HG03097 (cell line): ENCODE results near the gene ICA1.

ENCODE experiments used
- ATAC-seq: cut with Tn5 transposase; IDR thresholded peaks from one replicate; pipeline ENCODE4 v1.9.1; 2021; ENCODE audit not compliant: unreplicated experiment, low FRiP score

ICA1 gene

DNA sequence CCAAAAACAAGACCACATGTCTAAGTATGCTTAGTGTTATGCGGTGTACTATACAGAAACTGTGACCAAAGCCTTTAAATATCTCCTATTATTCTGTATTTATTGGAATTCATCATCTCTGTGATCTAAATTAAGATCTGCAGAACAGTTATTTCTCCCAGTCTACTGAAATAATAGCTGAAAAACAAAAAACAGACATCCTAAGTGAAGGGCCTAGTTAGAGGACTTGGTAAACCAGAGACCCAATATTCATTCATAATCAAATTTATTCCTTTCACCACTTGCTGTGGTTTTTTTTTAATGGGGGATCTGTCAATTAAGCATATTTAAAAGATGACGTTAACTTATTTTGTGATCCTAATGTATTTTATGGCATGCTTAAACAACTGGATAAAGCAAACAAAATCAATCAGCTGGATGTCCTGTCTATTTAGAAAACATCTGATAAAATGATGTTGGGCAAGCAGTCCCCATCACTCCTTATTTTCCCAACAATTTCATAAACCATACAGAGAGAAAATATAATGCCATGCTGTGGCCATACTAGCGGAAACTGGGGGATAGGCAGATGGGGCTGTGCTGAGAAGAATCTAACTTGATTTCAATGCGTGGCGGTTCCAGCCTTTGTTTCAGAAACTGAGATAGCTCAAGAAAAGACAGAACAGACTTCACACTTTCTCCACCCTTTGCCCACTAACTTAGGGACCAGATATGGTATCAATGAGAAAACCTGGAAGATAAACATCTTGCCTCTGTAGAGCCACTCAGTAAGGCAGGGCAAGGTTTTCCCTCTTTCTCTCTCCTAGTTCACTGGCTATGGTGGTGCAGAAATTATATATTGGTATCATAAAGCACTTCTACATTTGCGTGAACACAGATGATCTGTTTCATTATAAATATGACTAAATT, 32.9 kb downstream of the ICA1 start:
- no peak for ATAC-seq

DNA sequence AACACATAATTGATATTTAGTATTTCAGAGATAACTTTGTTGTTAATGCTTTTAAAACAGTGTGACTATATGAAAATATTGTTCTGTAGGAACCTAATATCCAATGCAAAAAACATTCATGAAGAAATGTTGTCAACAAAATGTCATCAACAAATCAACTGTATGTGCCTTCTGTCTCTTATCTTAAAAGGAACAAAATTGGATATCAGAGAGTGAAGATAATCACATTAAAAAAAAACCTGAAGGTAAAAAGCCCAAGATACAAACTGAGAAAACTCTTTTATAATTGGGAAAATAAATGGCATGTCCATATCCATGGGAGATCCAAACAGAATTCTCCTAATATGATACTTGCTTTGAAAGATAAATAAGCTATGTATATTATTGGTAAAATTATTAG, 33.9 kb downstream of the ICA1 start:
- ATAC-seq = no peak

DNA sequence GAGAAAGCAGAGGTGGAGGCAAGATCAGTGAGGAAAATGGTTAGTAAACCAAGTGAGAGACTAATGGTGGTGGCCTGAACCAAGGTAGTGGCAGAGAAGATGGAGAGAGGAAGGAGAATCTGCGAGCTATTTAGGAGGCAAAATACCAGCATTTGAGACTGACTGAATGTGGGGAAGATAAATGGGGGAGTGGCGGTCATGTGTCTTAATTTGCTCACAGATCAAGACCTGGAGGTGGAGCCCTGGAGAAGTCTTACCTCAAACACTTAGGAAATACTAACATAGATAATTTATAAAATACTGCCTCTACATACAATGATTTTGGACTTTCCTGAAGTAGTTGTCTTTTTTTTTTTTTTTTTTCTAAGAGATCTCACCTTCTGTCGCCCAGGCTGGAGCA, 34.7 kb downstream of the ICA1 start:
- no peak for ATAC-seq

DNA sequence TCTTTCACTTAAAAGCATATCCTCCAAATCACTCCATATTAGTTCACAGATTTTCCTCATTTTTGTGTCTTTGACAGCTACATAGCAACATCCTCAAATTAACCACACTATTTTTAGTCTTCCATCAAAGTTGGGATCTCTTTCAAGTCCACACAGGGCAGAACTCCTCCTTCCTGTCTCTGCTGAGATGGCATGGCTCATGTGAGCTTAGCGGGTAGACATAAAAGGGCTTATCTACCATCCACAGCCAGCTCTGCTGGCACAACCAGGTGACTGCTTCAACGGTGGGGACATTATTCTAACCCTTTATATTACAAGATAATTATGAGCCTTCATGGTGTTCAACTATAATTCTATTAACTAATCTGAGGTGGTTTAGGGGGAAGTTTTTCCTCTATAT, 35.5 kb downstream of the ICA1 start:
- no peak for ATAC-seq

DNA sequence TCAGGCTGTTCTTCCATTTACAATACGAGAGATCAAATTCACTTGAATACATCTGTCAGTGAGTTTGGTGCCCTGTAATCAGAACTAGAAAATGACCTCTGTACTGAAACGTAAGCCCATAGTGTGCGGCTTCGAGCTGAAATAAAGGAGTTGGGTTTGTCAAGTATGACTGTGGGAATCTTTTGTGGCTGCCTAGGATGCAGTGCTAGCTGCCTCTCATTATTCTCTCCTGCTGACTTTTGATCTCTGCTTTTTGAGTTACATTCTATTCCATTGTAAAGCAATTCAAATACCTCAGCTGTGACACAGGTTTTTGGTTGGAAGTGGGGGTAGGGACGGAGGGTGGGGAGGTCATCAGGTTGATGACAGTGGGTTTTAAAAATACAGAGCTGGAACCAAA, 40.4 kb downstream of the ICA1 start:
- ATAC-seq = no peak

DNA sequence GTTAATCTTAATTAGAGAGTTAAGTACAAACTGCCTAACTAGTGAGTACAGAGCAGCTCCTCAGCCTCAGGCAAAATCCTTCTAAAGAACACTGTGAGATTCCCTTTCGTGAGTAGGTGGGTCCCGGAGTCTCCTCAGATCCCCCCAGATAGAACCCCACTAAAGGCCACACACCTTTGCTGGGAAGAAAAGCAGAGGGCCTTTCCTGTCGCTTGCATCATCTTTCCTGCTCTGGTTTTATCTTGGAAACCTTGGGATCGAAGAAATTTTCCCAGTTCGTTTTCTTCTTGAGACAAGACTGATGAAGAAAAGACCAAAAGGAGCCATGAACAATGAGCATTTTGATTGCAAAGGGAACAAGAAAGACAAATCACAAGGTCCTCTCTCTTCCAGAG, 40.9 kb downstream of the ICA1 start:
- ATAC-seq = no peak

DNA sequence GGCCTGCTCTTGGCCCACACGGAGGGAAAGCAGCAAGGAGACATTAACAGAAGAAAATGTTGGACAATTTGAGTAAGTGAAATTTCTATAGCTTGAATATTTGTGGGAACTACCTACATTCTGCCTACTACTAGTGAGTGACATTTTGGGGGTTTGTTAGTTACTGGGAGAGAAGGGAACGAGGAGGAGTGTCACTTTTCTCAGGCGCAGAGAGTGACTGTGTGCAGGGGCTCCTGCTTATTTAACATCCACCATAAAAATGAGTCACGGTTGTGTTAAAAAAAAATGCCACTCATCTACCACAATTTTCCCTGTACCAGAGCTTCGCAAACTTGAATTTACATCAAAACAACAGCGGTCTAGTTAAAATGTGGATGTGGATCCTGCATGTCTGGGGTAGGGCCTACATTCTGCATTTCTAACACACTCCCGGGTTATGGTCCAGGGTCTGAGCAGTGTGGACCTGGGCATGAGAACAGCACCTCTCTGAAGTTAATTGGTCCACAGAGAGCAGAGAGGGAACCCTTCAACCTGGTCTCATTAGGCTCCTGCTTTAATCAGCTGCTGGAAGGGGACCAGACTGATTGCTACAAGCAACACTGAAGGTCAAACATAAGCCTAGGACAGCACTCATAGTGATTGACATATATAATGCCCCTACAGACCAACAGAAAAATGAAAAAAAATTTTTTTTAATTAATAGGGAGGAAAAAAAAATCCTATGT, 41.4 kb downstream of the ICA1 start:
- no peak for ATAC-seq

DNA sequence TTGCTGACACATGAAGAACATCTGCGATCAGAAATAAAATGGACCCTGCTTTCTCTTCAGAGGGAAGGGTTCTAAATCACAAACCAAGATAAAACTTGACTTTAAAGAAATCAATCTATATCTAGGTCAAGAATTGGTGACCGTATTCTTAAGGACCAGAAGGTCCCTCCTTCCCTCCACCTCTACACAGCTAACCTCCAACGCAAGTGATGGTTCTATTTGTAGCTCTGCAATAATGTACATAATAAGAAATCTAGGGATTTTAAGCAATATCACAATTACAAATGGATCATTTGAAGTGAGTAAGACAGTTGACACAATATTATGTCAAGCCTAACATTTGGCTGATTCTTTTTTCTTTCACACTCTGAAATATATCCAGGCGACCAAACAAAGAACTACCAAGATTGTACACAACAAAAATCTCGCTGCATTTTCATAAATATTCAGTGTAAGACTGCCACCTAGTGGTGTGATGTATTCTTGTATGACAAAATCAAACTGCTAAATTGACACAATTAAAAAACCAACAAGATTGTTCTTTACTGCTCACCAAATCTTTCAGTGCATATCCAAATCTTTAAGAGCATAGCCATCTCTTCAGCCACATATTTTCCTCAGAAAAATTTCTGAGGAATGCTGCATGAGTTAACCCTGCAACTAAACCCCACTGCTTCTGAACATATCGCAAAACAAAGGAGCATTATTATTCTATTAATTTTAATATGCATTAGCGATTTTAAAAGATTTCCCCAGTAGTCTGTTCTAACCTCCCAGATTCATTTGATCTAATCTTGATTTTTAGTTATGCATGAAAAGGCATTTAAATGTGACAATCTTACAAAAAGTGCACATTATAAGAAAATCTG, 44.5 kb downstream of the ICA1 start:
- no peak for ATAC-seq

DNA sequence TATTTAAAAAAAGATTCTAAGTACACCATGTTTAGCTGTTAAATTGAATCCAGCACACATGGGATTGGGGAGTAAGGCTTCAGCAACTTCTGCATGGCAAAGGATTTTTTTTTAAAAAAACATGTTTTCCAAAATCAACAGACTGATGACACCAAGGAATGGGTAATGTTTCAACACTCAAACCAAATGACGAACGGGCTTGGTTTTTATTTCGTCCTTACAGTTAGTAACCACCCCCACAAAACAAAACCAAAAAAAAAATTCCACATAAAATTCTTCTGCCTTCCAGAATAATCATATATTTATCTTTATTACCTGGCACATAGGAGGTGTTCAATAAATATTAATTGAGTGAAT, 45.7 kb downstream of the ICA1 start:
- no peak for ATAC-seq

DNA sequence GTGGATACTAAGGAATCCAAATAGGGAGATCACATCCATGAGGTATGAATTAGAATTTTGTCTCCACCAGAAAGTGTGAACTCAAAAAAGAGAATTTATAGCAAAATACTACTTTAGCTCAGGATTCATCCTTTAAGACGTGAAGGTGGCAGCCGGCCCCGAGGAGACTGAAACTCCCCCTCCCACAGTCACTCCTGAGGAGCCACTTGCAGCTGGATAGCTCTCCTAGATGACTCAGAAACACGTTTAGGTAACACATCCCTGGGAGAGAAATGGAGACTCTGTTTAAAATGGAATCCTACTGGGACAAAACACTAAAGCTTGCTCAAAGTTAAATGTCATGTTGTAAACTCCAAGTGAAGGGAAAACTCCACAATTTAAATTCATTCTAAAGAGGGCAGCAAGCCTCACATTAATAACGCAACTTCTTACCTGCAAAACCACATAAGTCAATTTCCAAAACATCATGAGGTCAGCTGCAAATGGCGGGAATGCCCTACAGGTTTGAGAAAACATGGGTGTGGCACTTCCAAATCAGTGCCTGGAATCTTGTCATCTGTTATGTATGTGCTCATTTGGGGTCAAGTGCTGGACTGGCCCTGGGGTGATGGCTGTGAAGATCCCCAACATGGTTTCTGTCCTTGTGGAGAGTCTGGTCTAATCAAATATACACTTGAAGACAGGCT, 46.2 kb downstream of the ICA1 start:
- ATAC-seq = no peak

DNA sequence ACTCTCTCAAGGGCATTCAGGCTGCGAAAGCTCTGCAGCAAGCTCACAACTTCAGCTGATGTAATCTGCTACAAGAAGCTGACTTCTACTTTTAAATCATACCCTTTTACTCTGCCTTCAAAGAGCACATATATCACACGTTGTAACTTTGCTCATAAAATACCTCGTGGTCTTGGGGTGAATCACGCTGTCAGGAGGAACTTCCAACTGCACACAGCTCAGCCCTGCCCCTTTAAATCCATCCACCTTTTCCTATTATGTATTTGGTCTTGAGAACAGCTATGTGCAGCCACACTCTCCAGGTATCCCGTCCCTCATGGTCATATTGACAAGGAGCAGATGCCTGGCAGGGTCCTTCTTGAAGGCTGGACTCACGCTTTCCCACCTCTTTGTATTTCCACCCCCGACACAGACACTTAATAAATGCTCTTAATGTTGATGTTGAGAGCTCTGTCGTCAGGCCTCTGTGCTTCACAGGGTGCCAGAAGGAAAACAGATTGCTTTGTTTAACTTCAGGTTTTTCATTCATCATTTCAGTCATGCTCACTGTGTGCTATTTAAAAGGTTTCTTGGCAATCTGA, 47.6 kb downstream of the ICA1 start:
- ATAC-seq = no peak

DNA sequence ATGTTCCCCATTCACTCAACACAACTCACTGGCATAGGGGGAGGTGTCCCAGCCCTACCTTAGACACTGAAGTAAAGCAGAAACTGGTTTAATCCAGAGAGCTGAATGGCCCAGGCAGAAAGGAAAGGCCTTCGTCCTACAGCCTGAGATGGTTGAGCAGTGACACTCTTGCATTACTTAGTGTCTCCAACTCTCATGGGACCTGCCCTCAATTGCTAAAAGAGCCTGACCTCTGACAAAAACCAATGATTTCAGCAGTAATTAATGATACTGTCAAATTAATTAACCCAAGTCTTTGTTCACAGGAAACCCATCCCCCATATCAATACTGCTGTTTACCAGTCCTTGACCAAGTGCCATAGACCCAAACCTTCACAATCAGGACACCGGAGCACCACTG, 48.6 kb downstream of the ICA1 start:
- no peak for ATAC-seq

DNA sequence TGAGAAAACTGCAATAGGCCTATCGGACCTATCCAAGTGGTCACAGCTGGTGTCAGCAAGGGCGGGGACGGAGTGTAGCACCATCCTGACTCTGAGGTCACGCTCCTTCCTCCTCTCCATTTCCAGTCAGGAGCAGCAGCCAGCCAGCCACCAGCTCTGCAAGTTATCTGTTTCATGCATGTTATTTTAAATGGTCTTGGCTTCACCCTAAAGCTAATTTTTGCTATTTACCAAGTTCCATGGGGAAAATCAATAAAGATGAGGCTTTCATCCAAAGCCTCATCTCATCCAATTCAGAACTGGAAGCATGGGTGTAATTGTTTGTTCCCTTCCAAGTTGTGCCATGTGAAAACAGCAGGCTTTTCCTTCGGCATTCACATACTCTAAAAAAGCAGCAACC, 49.3 kb downstream of the ICA1 start:
- ATAC-seq = no peak

DNA sequence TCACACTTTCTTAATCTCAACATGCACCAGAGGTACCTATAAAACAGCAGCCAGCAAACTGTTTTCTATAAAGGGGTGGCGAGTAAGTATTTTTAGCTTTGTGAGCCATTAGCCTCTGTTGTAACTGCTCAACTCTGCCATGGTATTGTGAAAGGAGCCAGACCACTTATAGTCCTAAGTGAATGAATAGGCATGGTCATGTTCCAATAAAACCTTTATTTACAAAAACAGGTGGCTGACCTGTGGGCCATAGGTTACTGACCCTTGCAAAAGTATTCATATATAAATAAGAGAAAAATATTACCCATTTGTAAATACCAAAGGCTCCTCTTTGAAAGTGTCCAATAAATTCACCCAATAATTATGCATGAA, 50.3 kb downstream of the ICA1 start:
- ATAC-seq = no peak

DNA sequence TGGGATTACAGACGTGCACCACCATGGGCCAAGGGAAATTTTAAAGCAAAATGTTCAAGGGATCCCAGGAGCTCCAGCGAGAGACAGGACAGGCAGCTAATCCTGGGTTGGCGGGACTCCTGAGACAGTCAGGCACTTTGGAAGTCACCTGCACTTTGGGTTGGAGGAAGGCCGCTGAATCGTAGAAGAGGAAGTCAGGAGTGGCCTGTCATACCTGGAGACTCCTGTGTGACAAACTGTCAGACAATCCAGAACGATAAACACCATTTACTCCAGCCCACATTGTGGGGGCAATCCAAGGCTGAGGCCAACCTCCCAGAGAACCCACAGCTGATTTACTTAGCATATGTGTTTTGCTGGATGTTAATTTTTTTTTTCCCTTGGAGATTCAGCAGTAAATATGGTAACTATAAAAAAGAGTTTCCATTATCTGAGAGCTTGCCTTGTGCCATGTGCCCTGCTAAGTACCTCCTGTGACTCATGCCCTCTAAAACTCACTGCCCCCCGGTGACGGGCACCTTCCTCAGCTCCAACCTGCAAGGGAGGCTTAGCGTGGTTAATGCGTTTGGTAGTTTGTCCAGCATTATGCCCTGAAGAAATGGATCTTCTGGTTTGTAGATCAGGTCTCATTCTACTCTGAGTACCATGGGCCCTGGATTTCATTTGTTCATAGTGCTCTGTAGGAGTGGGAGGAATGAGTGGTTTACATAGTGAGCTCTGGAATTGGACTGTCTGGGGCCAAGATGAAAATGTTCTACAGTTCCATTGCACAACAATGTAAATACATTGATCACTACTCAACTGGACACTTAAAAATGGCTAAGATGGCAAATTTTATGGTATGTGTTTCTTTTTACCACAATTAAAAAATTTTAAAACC, 50.9 kb downstream of the ICA1 start:
- ATAC-seq = no peak

DNA sequence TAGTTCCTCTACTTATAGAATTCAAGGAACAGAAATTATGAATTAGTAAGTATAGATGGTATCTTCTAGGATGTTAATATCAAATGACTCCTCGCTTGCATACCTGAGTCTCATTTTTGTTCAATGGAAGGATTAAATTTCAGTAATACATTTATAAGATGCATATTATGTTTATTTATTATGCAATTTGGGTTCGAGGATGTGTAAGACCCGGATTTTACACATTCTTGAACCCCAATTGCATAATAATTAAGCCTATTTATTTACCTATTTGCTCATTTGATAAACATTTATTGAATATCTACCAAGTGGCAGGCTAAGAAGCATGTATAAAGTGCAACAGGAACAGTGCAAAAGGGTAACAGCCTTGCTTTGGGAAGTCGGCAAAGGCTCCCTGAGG, 52.6 kb downstream of the ICA1 start:
- no peak for ATAC-seq

DNA sequence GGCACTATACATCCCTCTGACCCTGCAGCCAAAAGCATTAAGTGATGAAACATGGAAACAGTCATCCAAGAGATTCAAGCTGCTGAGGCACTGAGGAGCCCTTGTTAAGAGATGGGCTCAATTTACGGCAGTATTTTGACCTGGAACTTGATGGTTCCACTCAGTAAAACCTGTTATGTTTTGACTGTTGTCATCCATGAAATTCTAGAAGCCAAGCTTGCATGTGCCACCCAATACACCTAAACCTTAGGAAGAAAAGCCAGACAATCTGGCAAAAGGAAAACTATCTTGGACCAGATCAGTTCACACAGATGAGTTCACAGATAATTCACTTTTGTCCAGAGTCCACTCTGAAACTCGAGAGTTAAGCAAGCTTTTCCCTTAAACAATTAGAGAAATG, 53.2 kb downstream of the ICA1 start:
- ATAC-seq = no peak

DNA sequence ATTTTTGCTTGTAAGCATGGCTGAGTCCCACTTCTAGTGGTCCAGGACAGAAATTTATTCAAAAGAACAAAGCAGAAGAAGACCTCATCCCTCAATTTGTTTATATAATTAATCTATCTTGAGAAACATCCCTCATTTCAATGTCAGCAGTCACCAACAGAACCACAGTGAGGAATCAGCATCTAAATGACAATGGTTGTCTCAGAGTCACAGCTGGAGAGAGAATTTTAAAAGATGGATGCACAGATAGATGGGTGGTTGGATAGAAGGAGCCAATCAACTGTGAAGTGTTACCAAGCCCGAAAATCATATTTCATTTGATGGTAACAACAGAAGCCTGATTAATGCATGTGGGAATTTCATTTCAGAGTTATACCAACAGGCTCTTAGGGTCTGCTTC, 55.0 kb downstream of the ICA1 start:
- ATAC-seq = no peak

DNA sequence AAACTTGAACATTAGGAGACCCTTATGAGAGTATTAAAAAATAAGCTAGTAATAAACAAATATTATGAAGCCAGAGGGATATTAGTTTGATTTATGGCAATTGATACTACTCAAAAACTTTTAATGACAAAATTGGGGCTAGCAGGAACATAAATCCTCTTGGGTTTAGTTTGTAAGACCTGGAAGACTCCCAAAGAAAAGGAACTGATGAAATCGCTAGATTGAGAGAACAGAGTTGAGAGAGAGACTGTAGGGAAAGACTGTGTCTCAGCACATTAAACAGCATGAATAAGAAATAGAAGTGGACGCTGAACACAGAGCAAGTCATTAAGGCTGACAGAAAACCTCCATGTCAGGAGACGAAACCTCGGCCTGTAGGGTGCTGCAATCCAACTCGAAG, 56.4 kb downstream of the ICA1 start:
- no peak for ATAC-seq

DNA sequence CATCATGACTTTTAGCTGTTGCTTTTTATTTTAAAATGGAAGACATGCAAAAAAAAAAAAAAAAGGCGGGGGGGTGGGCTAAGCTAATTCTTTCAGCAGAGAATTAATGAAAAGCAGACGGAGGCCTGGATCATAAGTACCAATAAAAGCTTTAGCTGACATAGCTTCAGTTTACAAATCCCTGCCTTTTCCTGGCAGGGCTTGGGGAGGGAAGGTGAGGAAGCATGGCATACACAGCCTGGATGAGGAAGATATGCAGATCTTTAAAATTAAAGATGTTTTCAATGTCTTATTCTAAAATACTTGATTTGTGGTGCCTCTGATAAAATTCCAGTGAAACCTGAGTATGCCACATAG, 57.0 kb downstream of the ICA1 start:
- ATAC-seq = no peak
